GM21515 (cell line): ENCODE data around the gene BCAR3.
"Not testable (repeated sequence)": the region's sequence is repeated elsewhere in the genome, so short reads cannot be mapped to it uniquely, and the experiment has no call there.

Experiments used
- ATAC-seq: cut with Tn5 transposase; IDR thresholded peaks from one replicate; pipeline ENCODE4 v1.9.1; 2021; ENCODE audit not compliant: unreplicated experiment

Gene BCAR3

GRCh38 chr1:93670141-93670540 lies 11.5 kb downstream of the BCAR3 start:
- ATAC-seq = no peak

GRCh38 chr1:93669369-93669768 lies 12.3 kb downstream of the BCAR3 start:
- no peak for ATAC-seq

GRCh38 chr1:93668951-93669350 lies 12.7 kb downstream of the BCAR3 start:
- no peak for ATAC-seq

- no peak for ATAC-seq
Observed at GRCh38 chr1:93668121-93668520, 13.5 kb downstream of the BCAR3 start.

- no peak for ATAC-seq
Observed at GRCh38 chr1:93667642-93668041, 14.0 kb downstream of the BCAR3 start.

- ATAC-seq = no peak
Observed at GRCh38 chr1:93666613-93667384, 14.8 kb downstream of the BCAR3 start.

- no peak for ATAC-seq
Observed at GRCh38 chr1:93665015-93665414, 16.6 kb downstream of the BCAR3 start.

- ATAC-seq = no peak
Observed at GRCh38 chr1:93663208-93663614, 18.4 kb downstream of the BCAR3 start.

- ATAC-seq = no peak
Observed at GRCh38 chr1:93662481-93663207, 19.0 kb downstream of the BCAR3 start.

- ATAC-seq = no peak
Observed at GRCh38 chr1:93661829-93662474, 19.7 kb downstream of the BCAR3 start.

GRCh38 chr1:93661341-93661740 lies 20.3 kb downstream of the BCAR3 start:
- ATAC-seq = not testable (repeated sequence)

- ATAC-seq = no peak
Observed at GRCh38 chr1:93659822-93660503, 21.7 kb downstream of the BCAR3 start.

- ATAC-seq = no peak
Observed at GRCh38 chr1:93658188-93658587, 23.4 kb downstream of the BCAR3 start.

- no peak for ATAC-seq
Observed at GRCh38 chr1:93656491-93656890, 25.1 kb downstream of the BCAR3 start.

GRCh38 chr1:93653656-93654055 lies 28.0 kb downstream of the BCAR3 start:
- no peak for ATAC-seq

- no peak for ATAC-seq
Observed at GRCh38 chr1:93652323-93652949, 29.2 kb downstream of the BCAR3 start.

GRCh38 chr1:93651695-93652094 lies 29.9 kb downstream of the BCAR3 start:
- no peak for ATAC-seq

- not testable (repeated sequence) for ATAC-seq
Observed at GRCh38 chr1:93650159-93650558, 31.5 kb downstream of the BCAR3 start.

GRCh38 chr1:93649231-93649630 lies 32.4 kb downstream of the BCAR3 start:
- no peak for ATAC-seq

- ATAC-seq = no peak
Observed at GRCh38 chr1:93648656-93649055, 33.0 kb downstream of the BCAR3 start.

- no peak for ATAC-seq
Observed at GRCh38 chr1:93641527-93641926, 40.1 kb downstream of the BCAR3 start.
